Effector CD8-positive, alpha-beta T cell (primary cell): ENCODE data around the gene LPP.

ENCODE experiments used
- DNase-seq: peaks from one replicate; lab custom pipeline; 2025; lab: John Stamatoyannopoulos, UW

Gene LPP

GRCh38 chr3:188518416-188518815, 364.5 kb downstream of the LPP start:
- no peak for DNase-seq

DNA sequence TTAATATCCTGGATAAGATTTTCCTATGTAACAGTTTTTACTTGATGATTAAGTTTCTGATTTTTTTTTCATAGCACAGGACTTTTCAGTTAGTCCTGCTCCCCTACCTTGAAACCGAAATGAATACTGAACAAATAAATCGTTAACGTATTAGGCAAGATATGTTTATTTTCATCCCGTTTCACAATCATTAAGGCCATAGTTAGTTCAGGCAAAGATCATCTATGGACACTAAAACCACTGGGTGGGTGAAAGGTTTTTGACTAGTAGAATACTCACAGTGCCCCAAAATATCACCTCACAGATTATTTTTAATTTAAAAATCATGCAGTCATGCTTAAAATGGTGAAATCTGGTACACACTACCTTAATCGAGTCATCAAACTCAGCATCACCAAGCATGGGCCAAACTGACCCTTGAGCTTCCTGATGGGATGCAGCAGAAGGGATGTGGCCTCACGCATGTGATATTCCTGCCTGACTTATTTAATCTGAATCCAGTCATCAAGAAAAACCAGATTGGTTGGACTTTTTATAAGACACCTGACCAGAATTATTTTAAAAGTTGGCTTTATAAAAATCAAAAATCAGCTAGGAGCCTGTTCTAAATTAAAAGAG, 365.0 kb downstream of the LPP start:
- DNase-seq = no peak

- no peak for DNase-seq
Observed at GRCh38 chr3:188520466-188520865, 366.5 kb downstream of the LPP start.

DNA sequence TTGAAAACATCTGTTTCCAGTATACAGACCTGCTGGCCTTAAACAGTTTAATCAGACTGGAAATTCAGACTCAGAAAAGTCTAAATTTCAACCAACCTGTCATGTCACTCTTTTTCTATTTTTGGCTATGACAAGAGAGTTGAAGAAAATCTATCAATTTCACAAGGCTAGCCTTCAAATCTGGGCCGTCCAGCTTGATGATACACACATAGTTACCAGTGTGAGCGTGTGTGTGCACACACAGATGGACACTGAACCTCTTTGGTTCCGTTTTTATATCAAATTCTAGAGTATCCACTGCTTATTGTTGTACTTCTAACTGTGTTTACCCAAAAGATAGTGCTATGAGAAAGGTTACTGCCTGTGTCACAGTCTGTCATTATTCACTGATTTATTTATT, 368.2 kb downstream of the LPP start:
- no peak for DNase-seq

DNA sequence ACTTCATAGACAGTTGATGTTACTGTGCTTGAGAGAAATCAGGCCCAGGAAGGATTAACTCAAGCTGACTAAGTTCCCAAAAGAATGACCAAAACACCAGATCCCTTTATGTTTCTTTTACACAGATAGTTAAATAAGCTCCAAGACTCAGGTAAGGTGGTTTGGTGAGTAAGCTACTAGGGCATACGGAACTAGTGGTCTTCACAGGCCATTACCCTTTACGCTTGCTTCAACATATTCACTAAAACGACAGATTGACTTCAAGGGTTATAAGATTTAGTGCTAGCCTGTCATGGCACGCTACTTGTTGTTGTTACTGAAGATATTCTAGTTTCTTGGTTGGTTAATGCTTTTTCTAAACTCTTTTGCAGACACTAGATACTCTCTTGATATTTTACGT, 369.3 kb downstream of the LPP start:
- no peak for DNase-seq

GRCh38 chr3:188524052-188524451, 370.1 kb downstream of the LPP start:
- DNase-seq = no peak

DNA sequence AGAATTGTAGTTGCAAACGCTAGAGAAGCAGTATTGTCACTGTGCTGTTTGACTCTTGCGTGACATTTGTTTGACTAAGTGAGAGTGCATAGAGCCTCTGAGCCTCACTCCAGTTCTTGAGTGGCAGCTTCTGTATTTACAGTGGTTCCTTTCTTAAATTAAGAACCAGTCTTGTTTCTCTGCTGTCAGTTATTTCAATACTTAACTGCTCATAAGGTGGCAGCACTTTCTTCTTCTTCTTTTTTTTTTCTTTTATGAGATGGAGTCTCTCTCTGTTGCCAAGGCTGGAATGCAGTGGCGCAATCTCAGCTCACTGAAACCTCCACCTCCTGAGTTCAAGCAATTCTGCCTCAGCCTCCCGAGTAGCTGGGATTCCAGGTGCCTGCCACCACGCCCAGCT, 372.1 kb downstream of the LPP start:
- no peak for DNase-seq

- no peak for DNase-seq
Observed at GRCh38 chr3:188527389-188527788, 373.4 kb downstream of the LPP start.

DNA sequence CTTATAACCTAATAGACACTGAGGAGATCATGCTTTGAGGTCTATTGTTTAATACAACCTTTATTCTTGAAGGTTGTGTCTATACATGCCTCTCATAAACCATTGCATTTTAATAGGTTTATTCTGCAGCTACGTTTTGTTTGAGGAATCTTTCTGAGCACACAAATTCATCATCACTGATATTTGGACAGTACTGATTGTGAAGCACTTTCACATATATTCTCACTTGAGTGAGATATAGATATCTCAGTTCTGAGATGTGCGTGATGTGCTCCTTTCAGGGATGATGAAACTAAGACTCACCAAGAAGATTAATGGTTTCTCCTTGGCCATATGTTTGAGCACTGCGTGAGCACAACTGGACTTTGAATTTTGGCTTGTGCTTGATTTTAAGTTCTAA, 374.4 kb downstream of the LPP start:
- no peak for DNase-seq

DNA sequence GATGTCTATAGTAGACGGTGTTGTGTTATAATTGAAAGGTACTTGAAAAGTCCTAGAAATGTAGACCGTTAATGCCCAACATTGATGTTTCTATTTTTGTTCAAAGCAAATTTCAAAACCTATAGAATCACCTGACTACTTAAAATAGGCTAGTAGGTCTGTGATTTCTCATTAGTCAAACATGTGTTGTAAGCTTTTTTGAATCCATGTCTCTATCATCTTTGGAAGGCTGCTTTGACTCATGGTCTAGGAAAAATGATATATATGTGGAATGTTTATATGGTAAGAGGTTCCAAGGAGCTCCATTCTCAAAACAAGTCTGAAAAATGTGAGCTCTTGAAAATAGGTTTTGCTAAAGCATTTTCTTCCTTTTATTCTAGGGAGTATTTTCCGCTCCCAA, 375.3 kb downstream of the LPP start:
- DNase-seq = no peak

DNA sequence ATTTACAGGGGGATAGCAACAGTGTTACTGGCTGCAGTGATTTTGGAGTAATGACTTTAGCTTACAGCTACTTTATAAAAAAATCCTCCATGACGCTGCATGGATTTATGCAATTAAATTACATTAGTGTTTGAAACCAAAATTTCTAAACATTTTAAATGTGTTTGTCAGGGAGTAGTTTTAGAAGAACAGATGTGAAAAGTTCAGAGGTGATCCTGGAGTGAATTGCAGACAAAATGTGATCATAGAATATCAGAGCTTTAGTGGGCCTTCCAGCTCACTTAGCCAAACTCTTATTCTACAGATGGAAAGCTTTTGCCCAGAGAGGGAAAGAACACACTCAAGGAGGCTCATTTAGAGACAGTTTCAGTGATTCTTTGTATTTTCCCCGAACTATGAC, 376.3 kb downstream of the LPP start:
- no peak for DNase-seq

- no peak for DNase-seq
Observed at GRCh38 chr3:188531210-188531609, 377.3 kb downstream of the LPP start.

DNA sequence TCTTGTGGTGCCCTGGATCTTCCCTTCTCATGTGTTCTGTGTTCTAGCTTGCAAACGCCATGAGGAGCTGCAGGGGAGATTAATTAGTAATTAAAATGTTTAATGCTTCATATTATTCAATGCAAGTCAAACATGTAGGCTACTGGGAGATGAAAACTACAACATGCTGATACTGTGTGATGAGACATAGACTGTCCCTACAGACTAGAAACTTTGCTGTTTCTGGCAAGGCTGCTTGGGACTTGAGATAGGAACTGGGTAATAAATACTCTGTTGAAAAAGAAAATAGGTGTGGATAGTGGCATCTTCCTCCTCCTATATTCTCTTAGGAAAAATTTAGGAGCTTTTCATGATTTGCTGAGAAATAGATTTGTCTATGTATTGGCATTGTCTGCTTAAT, 379.2 kb downstream of the LPP start:
- no peak for DNase-seq

GRCh38 chr3:188533612-188534357, 379.8 kb downstream of the LPP start:
- DNase-seq = no peak

DNA sequence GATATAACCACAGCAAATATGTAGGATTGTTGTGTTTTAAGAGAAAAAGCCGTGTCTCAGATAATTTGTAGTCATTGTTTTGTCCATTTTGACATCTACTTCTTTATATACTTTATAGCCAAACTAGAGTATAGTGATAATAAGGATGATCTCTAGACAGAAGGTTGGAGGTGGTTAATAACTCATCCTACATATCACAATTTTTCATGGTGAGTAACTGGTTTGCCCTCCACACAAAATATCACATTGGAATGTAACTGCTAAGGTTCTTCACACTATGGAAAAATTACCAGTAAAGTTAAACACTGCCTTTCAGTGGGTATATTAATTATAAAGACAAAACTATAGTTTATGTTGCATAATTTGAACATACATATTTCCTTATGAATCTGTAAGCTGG, 380.7 kb downstream of the LPP start:
- DNase-seq = no peak

DNA sequence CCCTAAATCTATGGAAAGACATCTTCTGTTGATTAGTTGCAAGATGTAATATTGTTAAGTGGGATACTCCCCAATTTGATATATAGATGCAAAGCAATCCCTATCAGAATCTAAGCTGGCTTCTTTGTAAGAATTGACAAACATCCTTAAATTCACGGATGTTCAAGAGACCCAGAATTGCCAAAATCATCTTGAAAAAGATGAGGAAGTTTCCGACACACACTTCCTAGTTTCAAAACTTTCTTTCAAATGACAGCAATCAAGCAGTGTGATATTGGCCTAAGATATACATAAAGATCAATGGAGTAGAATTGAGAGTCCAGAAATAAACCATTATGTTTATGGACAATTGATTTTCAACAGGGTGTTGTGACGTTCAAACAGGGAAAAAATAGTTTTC, 383.6 kb downstream of the LPP start:
- no peak for DNase-seq

- no peak for DNase-seq
Observed at GRCh38 chr3:188539037-188539436, 385.1 kb downstream of the LPP start.

- no peak for DNase-seq
Observed at GRCh38 chr3:188539631-188540194, 385.8 kb downstream of the LPP start.

GRCh38 chr3:188542196-188542595, 388.2 kb downstream of the LPP start:
- DNase-seq = no peak

GRCh38 chr3:188544012-188544411, 390.1 kb downstream of the LPP start:
- DNase-seq = no peak

GRCh38 chr3:188546835-188547670, 393.1 kb downstream of the LPP start:
- DNase-seq = no peak

DNA sequence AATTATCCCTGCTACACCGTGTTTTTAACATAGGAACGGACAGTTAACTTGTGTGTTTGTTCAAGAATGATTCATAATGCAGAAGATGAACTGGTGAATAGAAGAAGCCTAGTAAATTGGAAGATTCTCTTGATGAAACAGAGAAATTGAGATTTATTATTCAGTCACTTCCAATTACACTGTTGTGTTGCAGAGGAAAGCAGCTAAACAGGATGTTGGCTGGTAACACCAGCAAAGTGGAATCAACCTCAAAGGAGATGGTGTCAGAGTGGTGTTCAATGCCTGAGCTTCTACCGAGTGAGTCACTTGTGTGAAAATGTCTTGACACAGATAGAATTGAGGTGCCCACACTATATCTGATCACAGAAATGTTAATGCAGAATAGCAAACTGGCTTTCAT, 399.6 kb downstream of the LPP start:
- DNase-seq = no peak

DNA sequence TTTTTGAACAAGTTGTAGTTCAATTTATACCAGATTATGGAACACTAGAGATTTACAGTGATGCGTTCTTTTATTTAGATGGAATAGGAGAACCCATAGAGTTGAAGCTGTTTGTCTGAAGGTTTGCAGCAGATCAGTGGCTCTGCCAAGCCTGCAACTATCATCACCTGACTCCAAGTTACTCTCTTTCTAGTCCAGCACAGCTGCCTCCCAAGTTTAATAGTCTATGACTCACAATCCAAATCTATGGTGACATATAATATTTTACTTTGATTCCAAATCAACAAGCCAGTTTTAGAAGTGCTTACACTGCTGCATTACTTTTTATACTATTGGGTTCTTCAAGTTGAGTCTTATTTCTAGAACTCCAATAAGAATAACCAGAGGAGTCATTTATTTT, 400.4 kb downstream of the LPP start:
- DNase-seq = no peak
